GM23338 (cell line): ENCODE data around the gene FAM217B. TPM values are rescaled to one million over a fixed set of nuclear protein-coding genes. Genes with fewer than 3 reads are reported as not detected.

Experiments used
- ATAC-seq: fragments of 200-7000 bp; cut with Tn5 transposase; 3 replicates; pipeline ENCODE4 v1.9.1; 2020
- DNase-seq: peaks from one replicate; pipeline ENCODE4 v3.0.0-alpha.2; 2015; ENCODE audit warnings: low spot score
- H2AFZ ChIP-seq: fragments of 200-600 bp; sonication (generic); 2 replicates; pipeline ENCODE4 v1.8.0; 2016; ENCODE audit warnings: antibody characterized with exemption, mild to moderate bottlenecking, moderate library complexity
- H3F3A ChIP-seq: fragments of 200-600 bp; sonication (generic); replicated peaks from 2 replicates; pipeline ENCODE4 v1.8.0; 2017; ENCODE audit warnings: antibody characterized with exemption, mixed run types, low read depth
- H3K27ac ChIP-seq: fragments of 200-600 bp; sonication (generic); 2 replicates; pipeline ENCODE4 v1.6.1; 2016; ENCODE audit warnings: low read depth
- H3K27me3 ChIP-seq: fragments of 200-600 bp; sonication (generic); 2 replicates; pipeline ENCODE4 v1.8.0; 2016; ENCODE audit warnings: mild to moderate bottlenecking, mixed run types, moderate library complexity; ENCODE audit not compliant: insufficient read depth
- H3K36me3 ChIP-seq: fragments of 200-600 bp; sonication (generic); 2 replicates; pipeline ENCODE4 v1.8.0; 2016; ENCODE audit warnings: mild to moderate bottlenecking; ENCODE audit not compliant: insufficient read depth
- H3K4me1 ChIP-seq: fragments of 200-600 bp; sonication (generic); 2 replicates; pipeline ENCODE4 v1.8.0; 2016; ENCODE audit warnings: mild to moderate bottlenecking, moderate library complexity; ENCODE audit not compliant: insufficient read depth
- H3K4me2 ChIP-seq: fragments of 200-600 bp; sonication (generic); 2 replicates; pipeline ENCODE4 v1.7.1; 2017; ENCODE audit warnings: mixed run types
- H3K4me3 ChIP-seq: fragments of 200-600 bp; sonication (generic); 2 replicates; pipeline ENCODE4 v1.6.1; 2016; ENCODE audit warnings: mixed run types
- H3K79me2 ChIP-seq: fragments of 200-600 bp; sonication (generic); replicated peaks from 2 replicates; pipeline ENCODE4 v1.8.0; 2017; ENCODE audit warnings: mild to moderate bottlenecking; ENCODE audit not compliant: insufficient read depth
- H3K9me2 ChIP-seq: fragments of 200-600 bp; sonication (generic); 2 replicates; pipeline ENCODE4 v1.8.0; 2017; ENCODE audit not compliant: insufficient read depth
- H4K20me1 ChIP-seq: fragments of 200-600 bp; sonication (generic); replicated peaks from 2 replicates; pipeline ENCODE4 v1.8.0; 2017; ENCODE audit warnings: mild to moderate bottlenecking; ENCODE audit not compliant: insufficient read depth
- H3K27ac Mint-ChIP-seq: 2 replicates; pipeline ENCODE4 v1.8.0; 2020; ENCODE audit warnings: inconsistent platforms, mild to moderate bottlenecking, moderate library complexity, mixed read lengths
- H3K27me3 Mint-ChIP-seq: 3 replicates; pipeline ENCODE4 v1.8.0; 2022; ENCODE audit warnings: low read depth, mild to moderate bottlenecking, moderate library complexity, mixed read lengths, inconsistent platforms; ENCODE audit not compliant: insufficient read depth, poor library complexity
- H3K36me3 Mint-ChIP-seq: 3 replicates; pipeline ENCODE4 v1.8.0; 2021; ENCODE audit warnings: low read depth, mild to moderate bottlenecking, inconsistent platforms, moderate library complexity, mixed read lengths
- H3K4me1 Mint-ChIP-seq: 3 replicates; pipeline ENCODE4 v1.8.0; 2020; ENCODE audit warnings: mild to moderate bottlenecking, inconsistent platforms, mixed read lengths
- H3K4me3 Mint-ChIP-seq: 3 replicates; pipeline ENCODE4 v1.8.0; 2021; ENCODE audit warnings: moderate library complexity, mild to moderate bottlenecking, inconsistent platforms, mixed read lengths
- H3K9me3 Mint-ChIP-seq: 3 replicates; pipeline ENCODE4 v1.8.0; 2020; ENCODE audit warnings: moderate library complexity, mild to moderate bottlenecking, inconsistent platforms, mixed read lengths
- CREB1 ChIP-seq: fragments of 250-450 bp; sonication (Bioruptor Pico); IDR thresholded peaks from 2 replicates; pipeline ENCODE4 v1.5.0; 2020; ENCODE audit warnings: low read depth, mild to moderate bottlenecking, moderate library complexity
- ETS1 ChIP-seq: IDR thresholded peaks from 2 replicates; pipeline ENCODE4 v1.6.1; 2016; ENCODE audit warnings: antibody characterized with exemption
- JUNB ChIP-seq: IDR thresholded peaks from one replicate; pipeline ENCODE4 v1.6.1; 2016; ENCODE audit warnings: antibody characterized with exemption; ENCODE audit not compliant: unreplicated experiment
- POLR2AphosphoS5 ChIP-seq: IDR thresholded peaks from 2 replicates; pipeline ENCODE4 v1.6.1; 2016; ENCODE audit warnings: antibody characterized with exemption, low read depth
- STAT1 ChIP-seq: IDR thresholded peaks from one replicate; pipeline ENCODE4 v1.6.1; 2016; ENCODE audit warnings: antibody characterized with exemption; ENCODE audit not compliant: unreplicated experiment
- ZNF114 ChIP-seq: fragments of 250-450 bp; sonication (Bioruptor Pico); IDR thresholded peaks from 2 replicates; pipeline ENCODE4 v1.5.0; 2020; ENCODE audit warnings: mild to moderate bottlenecking, moderate library complexity
- polyA plus RNA-seq: library from polyadenylated mRNA; unstranded; fragments of >200 nt; fragmentation: Nextera tagmentation; extraction: Ambion mirVana; gene quantifications from 2 replicates; pipeline ENCODE4 v1.2.1, GENCODE V29; 2016
- total RNA-seq: library from RNA; depleted of rRNA; stranded (reverse); fragments of >200 nt; shearing (Covaris generic); gene quantifications from 2 replicates; pipeline ENCODE4 v1.2.3, GENCODE V29; 2014
- TF ChIP-seq, protein P1 (sequence below): fragments of 250-450 bp; sonication (Bioruptor Pico); IDR thresholded peaks from 2 replicates; pipeline ENCODE4 v1.5.0; 2020; ENCODE audit warnings: mild to moderate bottlenecking, moderate library complexity
- TF ChIP-seq, protein P2 (sequence below): IDR thresholded peaks from one replicate; pipeline ENCODE4 v1.6.1; 2018; ENCODE audit warnings: antibody characterized with exemption; ENCODE audit not compliant: unreplicated experiment

Gene FAM217B
- total and polyA plus RNA-seq, 2 experiments from 2014 or later, result 13.2 to 25.9 TPM

GRCh38 chr20:59933296-59933848 is 6.8 kb upstream of the FAM217B start, which contains the start of gene SYCP2:
Gene SYCP2, minus strand, starts transcription at chr20:59933637. Its CDS starts 11,224 bp downstream, at chr20:59922413.
- Mint-ChIP-seq H3K27me3 (peaks cover 23% of the 10 kb centered on the region), H3K4me1 (peaks cover 10% of the 10 kb centered on the region), H3K4me3 (peak within 1 kb of the TSS; percentile 65), H3K27ac (no peak within 1 kb of the TSS), H3K36me3 (peaks cover 2% of the 10 kb centered on the region; the same call in 1 of the 3 replicates), H3K9me3 (peaks cover 8% of the 10 kb centered on the region)
- Histone ChIP-seq H3K79me2 (no peaks in the 10 kb centered on the region), H3K4me1 (no peaks in the 10 kb centered on the region; the same call in 1 of the 2 replicates), H4K20me1 (peaks cover 11% of the 10 kb centered on the region; the same call in 1 of the 2 replicates), H3K27ac (no peak within 1 kb of the TSS), H3K9me2 (no peaks in the 10 kb centered on the region), H3K4me2 (peak within 1 kb of the TSS; percentile 82), H3K27me3 (peaks cover 71% of the 10 kb centered on the region), H2AFZ (peak within 1 kb of the TSS; percentile 97), H3K4me3 (peak within 1 kb of the TSS; percentile 51), H3K36me3 (no peaks in the 10 kb centered on the region), H3F3A (no peaks in the 10 kb centered on the region)
- TF ChIP-seq STAT1 (no peak), CREB1 (CRISPR knock-in tag) (no peak), JUNB (no peak), POLR2AphosphoS5 (no peak), ZNF114 (no peak), ETS1 (no peak)
- TF ChIP-seq, protein P1, sequence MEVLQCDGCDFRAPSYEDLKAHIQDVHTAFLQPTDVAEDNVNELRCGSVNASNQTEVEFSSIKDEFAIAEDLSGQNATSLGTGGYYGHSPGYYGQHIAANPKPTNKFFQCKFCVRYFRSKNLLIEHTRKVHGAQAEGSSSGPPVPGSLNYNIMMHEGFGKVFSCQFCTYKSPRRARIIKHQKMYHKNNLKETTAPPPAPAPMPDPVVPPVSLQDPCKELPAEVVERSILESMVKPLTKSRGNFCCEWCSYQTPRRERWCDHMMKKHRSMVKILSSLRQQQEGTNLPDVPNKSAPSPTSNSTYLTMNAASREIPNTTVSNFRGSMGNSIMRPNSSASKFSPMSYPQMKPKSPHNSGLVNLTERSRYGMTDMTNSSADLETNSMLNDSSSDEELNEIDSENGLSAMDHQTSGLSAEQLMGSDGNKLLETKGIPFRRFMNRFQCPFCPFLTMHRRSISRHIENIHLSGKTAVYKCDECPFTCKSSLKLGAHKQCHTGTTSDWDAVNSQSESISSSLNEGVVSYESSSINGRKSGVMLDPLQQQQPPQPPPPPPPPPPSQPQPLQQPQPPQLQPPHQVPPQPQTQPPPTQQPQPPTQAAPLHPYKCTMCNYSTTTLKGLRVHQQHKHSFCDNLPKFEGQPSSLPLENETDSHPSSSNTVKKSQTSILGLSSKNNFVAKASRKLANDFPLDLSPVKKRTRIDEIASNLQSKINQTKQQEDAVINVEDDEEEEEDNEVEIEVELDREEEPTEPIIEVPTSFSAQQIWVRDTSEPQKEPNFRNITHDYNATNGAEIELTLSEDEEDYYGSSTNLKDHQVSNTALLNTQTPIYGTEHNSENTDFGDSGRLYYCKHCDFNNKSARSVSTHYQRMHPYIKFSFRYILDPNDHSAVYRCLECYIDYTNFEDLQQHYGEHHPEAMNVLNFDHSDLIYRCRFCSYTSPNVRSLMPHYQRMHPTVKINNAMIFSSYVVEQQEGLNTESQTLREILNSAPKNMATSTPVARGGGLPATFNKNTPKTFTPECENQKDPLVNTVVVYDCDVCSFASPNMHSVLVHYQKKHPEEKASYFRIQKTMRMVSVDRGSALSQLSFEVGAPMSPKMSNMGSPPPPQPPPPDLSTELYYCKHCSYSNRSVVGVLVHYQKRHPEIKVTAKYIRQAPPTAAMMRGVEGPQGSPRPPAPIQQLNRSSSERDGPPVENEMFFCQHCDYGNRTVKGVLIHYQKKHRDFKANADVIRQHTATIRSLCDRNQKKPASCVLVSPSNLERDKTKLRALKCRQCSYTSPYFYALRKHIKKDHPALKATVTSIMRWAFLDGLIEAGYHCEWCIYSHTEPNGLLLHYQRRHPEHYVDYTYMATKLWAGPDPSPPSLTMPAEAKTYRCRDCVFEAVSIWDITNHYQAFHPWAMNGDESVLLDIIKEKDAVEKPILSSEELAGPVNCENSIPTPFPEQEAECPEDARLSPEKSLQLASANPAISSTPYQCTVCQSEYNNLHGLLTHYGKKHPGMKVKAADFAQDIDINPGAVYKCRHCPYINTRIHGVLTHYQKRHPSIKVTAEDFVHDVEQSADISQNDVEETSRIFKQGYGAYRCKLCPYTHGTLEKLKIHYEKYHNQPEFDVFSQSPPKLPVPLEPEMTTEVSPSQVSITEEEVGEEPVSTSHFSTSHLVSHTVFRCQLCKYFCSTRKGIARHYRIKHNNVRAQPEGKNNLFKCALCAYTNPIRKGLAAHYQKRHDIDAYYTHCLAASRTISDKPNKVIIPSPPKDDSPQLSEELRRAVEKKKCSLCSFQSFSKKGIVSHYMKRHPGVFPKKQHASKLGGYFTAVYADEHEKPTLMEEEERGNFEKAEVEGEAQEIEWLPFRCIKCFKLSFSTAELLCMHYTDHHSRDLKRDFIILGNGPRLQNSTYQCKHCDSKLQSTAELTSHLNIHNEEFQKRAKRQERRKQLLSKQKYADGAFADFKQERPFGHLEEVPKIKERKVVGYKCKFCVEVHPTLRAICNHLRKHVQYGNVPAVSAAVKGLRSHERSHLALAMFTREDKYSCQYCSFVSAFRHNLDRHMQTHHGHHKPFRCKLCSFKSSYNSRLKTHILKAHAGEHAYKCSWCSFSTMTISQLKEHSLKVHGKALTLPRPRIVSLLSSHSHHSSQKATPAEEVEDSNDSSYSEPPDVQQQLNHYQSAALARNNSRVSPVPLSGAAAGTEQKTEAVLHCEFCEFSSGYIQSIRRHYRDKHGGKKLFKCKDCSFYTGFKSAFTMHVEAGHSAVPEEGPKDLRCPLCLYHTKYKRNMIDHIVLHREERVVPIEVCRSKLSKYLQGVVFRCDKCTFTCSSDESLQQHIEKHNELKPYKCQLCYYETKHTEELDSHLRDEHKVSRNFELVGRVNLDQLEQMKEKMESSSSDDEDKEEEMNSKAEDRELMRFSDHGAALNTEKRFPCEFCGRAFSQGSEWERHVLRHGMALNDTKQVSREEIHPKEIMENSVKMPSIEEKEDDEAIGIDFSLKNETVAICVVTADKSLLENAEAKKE (CRISPR knock-in tag), result no peak
- TF ChIP-seq, protein P2, sequence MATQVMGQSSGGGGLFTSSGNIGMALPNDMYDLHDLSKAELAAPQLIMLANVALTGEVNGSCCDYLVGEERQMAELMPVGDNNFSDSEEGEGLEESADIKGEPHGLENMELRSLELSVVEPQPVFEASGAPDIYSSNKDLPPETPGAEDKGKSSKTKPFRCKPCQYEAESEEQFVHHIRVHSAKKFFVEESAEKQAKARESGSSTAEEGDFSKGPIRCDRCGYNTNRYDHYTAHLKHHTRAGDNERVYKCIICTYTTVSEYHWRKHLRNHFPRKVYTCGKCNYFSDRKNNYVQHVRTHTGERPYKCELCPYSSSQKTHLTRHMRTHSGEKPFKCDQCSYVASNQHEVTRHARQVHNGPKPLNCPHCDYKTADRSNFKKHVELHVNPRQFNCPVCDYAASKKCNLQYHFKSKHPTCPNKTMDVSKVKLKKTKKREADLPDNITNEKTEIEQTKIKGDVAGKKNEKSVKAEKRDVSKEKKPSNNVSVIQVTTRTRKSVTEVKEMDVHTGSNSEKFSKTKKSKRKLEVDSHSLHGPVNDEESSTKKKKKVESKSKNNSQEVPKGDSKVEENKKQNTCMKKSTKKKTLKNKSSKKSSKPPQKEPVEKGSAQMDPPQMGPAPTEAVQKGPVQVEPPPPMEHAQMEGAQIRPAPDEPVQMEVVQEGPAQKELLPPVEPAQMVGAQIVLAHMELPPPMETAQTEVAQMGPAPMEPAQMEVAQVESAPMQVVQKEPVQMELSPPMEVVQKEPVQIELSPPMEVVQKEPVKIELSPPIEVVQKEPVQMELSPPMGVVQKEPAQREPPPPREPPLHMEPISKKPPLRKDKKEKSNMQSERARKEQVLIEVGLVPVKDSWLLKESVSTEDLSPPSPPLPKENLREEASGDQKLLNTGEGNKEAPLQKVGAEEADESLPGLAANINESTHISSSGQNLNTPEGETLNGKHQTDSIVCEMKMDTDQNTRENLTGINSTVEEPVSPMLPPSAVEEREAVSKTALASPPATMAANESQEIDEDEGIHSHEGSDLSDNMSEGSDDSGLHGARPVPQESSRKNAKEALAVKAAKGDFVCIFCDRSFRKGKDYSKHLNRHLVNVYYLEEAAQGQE, result no peak
- DNase-seq (peak; percentile 58), ATAC-seq (no peak; the same call in 1 of the 3 replicates)
